ENCODE measurements around the gene CALB2.

The CALB2 gene

DNA sequence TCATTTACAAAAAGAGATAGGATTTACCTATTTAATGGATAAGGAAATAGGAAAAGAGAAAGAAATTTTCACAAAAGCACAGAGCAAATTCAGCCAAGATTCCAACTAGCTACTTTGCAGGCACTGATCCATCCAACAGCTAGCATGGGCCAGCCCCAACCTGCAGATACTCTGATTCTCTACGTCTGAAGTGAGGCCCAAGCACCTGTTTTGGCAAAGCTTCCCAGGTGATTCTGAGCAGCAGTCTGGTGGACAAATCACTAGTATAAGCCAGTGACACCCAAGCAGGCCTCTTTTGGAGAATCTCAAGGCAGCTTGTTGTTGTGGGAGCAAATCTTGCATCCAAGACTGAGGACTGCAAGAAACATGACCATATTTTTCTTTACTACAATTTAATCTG lies 20.9 kb upstream of the CALB2 start:
- no peak for DNase-seq (ENCODE audit: low read depth)
- TF ChIP-seq, protein P1, sequence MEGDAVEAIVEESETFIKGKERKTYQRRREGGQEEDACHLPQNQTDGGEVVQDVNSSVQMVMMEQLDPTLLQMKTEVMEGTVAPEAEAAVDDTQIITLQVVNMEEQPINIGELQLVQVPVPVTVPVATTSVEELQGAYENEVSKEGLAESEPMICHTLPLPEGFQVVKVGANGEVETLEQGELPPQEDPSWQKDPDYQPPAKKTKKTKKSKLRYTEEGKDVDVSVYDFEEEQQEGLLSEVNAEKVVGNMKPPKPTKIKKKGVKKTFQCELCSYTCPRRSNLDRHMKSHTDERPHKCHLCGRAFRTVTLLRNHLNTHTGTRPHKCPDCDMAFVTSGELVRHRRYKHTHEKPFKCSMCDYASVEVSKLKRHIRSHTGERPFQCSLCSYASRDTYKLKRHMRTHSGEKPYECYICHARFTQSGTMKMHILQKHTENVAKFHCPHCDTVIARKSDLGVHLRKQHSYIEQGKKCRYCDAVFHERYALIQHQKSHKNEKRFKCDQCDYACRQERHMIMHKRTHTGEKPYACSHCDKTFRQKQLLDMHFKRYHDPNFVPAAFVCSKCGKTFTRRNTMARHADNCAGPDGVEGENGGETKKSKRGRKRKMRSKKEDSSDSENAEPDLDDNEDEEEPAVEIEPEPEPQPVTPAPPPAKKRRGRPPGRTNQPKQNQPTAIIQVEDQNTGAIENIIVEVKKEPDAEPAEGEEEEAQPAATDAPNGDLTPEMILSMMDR (conservative IDR thresholded peaks at IDR 0.05; ENCODE audit: low read length): no peak
- H3K4me3 ChIP-seq (ENCODE audit: low read length): no peak overlapping the region

DNA sequence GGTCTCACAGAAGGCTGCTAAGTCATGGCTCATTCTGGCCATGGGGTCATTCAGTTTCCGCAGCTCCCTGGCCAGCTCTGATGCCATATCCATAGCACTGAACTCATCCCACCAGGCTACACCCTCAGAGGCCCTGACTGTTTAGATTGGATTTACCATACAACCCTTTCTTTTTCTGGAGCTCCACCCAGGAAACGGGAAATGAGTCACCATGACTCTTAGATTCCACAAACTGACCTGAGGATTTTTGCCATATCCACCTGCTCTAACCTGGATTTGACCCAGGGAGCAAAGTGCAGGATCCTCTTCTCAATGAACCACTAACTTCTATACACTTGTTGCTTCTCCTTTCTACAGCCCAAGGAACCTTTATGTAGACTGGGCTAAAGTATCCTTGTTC lies 20.3 kb upstream of the CALB2 start:
- DNase-seq (ENCODE audit: low read depth): no peak
- TF ChIP-seq, protein P1 (conservative IDR thresholded peaks at IDR 0.05; ENCODE audit: low read length): no peak
- no peak overlapping the region for H3K4me3 ChIP-seq (ENCODE audit: low read length)

DNA sequence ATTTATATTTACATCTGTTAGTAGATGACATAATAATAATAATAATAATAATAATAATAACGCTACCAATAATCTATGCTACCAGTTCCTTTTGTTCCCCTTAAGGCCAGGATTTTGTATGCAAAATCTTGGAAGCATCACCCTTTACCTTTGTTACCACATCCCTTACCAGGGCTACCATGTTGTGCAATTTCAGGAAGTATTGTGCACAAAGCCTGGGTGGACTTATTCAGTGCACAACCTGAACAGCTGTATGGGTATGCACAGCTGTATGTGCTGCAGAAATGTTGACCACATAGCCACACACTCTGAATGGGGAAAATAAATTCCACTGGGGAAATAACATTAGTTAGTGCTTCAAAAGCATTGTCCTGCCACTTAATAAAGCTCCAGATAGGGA lies 19.9 kb upstream of the CALB2 start:
- TF ChIP-seq, protein P1 (conservative IDR thresholded peaks at IDR 0.05; ENCODE audit: low read length): no peak

DNA sequence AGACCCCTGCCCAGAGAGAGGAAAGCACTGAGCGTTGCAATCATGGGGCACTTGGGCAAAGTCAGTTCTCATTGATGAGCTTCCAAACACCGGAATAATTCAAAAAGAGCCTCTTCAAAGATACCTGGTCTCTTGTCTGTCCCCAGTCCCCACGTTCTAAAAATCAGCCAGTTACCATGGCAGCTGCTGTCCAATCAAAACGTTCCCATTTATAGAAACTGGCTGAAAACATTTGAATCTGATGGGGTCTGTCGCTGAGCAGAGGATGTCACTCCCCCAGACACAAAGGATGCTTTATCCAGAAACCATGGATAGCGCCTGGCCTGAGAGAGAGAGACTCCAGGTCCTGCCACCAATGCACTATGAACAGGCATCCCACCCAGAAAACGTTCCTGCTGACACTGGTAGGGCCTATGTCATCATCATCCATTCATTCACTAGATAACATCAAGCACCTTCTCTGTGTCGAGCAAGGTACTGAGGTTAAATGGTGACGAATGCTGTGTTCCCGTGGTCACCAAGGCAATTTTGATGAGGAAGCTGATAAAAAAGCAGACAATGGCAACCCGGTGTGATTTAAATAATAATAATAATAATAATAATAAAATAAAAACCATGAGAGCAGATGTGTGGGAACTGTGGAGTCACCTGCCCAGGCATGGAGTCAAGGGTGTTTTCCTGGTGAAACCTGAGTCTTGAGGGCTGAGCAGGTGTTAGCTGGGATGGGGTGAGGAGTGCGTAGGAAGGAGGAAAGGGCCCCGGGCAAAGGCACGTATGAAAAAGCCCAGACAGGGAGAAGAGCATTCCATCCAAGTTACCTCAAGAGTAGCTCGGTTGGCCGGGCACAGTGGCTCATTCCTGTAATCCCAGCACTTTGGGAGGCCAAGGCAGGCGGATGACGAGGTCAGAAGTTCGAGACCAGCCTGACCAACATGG lies 19.0 kb upstream of the CALB2 start:
- no peak for DNase-seq (ENCODE audit: low read depth)
- H3K4me3 ChIP-seq (ENCODE audit: low read length): no peak overlapping the region
- TF ChIP-seq, protein P1 (conservative IDR thresholded peaks at IDR 0.05; ENCODE audit: low read length): no peak

More for the DNA sequence above, 19.9 kb upstream of the CALB2 start:
- no peak for DNase-seq (ENCODE audit: low read depth)
- no peak overlapping the region for H3K4me3 ChIP-seq (ENCODE audit: low read length)

DNA sequence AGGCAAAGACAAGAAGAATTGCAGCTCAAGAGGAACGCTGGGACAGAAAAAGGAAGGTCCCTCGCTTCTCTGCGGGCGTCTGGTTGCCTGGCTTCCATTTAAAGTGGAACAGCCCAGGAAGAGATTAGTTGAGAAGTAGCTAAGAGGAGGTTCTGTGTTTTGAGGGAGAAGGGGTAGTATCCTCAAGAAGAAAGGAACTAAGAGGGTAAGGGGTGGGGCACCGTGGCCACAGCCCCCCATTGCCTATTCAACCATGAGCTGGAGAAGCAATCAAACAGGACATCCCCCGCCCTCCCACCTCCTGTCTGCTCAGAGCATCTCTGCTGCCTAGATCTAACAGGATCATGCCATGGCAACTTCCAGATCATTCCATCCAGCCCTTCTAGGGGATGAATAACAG lies 18.1 kb upstream of the CALB2 start:
- TF ChIP-seq, protein P1 (conservative IDR thresholded peaks at IDR 0.05; ENCODE audit: low read length): no peak
- no peak overlapping the region for H3K4me3 ChIP-seq (ENCODE audit: low read length)
- DNase-seq (ENCODE audit: low read depth): no peak

DNA sequence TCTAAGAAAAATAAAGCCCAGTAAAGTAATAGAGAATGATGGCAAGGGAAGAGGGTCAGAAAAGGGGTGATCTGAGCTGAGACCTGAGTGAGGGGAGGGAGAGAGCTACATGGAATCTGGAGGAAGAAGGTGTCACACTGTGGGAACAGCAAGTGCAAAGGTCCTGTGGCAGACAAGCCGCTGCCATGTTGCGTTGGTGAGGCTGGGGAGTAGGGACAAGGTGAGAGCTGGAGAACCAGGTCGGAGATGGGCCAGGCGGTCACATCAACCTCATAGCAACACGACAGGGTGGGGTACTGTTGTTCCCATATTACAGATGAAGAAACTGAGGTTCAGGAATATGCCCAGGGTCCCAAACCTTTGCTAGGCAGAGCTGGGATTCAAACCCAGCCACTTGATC lies 16.6 kb upstream of the CALB2 start:
- H3K4me3 ChIP-seq (ENCODE audit: low read length): no peak overlapping the region
- TF ChIP-seq, protein P1 (conservative IDR thresholded peaks at IDR 0.05; ENCODE audit: low read length): no peak

DNA sequence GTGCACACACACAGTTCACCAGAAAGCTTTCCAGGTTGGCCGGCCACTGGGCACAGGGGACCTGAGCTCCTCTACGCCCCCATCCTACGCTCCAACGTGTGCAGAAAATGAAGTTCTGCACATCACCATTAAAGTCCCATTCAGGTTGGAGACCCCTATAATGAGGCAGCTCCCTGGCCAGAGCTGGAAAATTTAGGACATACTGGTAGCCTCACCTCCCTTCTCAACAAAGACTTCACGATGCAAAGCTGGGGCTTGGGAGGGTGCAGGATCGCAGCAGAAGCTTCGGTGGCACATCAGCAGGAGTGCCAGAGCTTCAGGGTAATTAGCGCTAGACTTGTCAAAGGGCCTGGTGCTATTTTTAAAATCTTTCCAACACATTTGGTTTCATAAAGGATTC lies 15.4 kb upstream of the CALB2 start:
- no peak overlapping the region for H3K4me3 ChIP-seq (ENCODE audit: low read length)
- TF ChIP-seq, protein P1 (conservative IDR thresholded peaks at IDR 0.05; ENCODE audit: low read length): no peak
- no peak for DNase-seq (ENCODE audit: low read depth)

More for the DNA sequence above, 16.6 kb upstream of the CALB2 start:
- DNase-seq (ENCODE audit: low read depth): no peak
